Activated naive CD4-positive, alpha-beta T cell treated with anti-CD3 and anti-CD28 coated beads, Interleukin-2, amount 50 U/mL, for 72 hours (primary cell): ENCODE data around the gene MSH4. TPM values are rescaled to one million over a fixed set of nuclear protein-coding genes. Genes with fewer than 3 reads are reported as not detected.

ENCODE experiments used
- total RNA-seq, 2 donors: library from RNA; stranded (reverse); gene quantifications; one replicate each; pipeline ENCODE4 v1.2.3, GENCODE V29; 2022

The MSH4 gene
- total RNA-seq, 2 donors from 2014 or later, result 0.25 to 0.37 TPM

Other genes starting within 250 kb of the MSH4 start
- under 1 TPM in 1 of 2 donors, not detected in 1; 0.07 TPM for gene SLC44A5, start 185.8 kb upstream of the MSH4 start, total RNA-seq
- gene ACADM, start 72.2 kb upstream of the MSH4 start, total RNA-seq, result 10 to 100 TPM; 55.6 to 56.6 TPM
- 100 to 1,000 TPM; 148 TPM for gene RABGGTB, start 10.6 kb upstream of the MSH4 start, total RNA-seq
- gene ASB17, start 135.5 kb downstream of the MSH4 start, total RNA-seq, result not detected